Calu3 (cell line): ENCODE data around the gene DAB2. TPM values are rescaled to one million over a fixed set of nuclear protein-coding genes. Genes with fewer than 3 reads are reported as not detected.

ENCODE experiments used
- BruUV-seq: library from RNA; stranded (reverse); fragments of 400-500 nt; replicated peaks from 2 replicates; lab custom pipeline; 2021; lab: Mats Ljungman, UMichigan
- CTCF ChIA-PET: fragments of 300-600 bp; sonication (Branson Sonifier 250); formaldehyde crosslinking; loops from one replicate; lab custom pipeline; 2022; ENCODE audit warnings: antibody characterized with exemption; lab: Charles Lee
- DNase-seq: peaks from one replicate; pipeline ENCODE4 v3.0.0; 2022
- H3K27ac Mint-ChIP-seq: one replicate; pipeline ENCODE4 v1.8.0; 2022; ENCODE audit warnings: mixed read lengths; ENCODE audit not compliant: unreplicated experiment
- H3K27me3 Mint-ChIP-seq: one replicate; pipeline ENCODE4 v1.8.0; 2022; ENCODE audit warnings: mixed read lengths; ENCODE audit not compliant: unreplicated experiment
- H3K36me3 Mint-ChIP-seq: one replicate; pipeline ENCODE4 v1.8.0; 2022; ENCODE audit warnings: mild to moderate bottlenecking, moderate library complexity, mixed read lengths; ENCODE audit not compliant: insufficient read depth, unreplicated experiment
- H3K4me1 Mint-ChIP-seq: one replicate; pipeline ENCODE4 v1.8.0; 2022; ENCODE audit warnings: mild to moderate bottlenecking, low read depth, mixed read lengths; ENCODE audit not compliant: unreplicated experiment
- H3K4me3 Mint-ChIP-seq: one replicate; pipeline ENCODE4 v1.8.0; 2022; ENCODE audit warnings: mild to moderate bottlenecking, low read depth, moderate library complexity, mixed read lengths; ENCODE audit not compliant: unreplicated experiment
- H3K9me3 Mint-ChIP-seq: one replicate; pipeline ENCODE4 v1.8.0; 2022; ENCODE audit warnings: low read depth, mixed read lengths; ENCODE audit not compliant: unreplicated experiment
- intact Hi-C: fragments of 100-400 bp; cut with micrococcal nuclease; formaldehyde crosslinking; loops from one replicate; pipeline ENCODE4 v1.10.0; 2022; ENCODE audit not compliant: unreplicated experiment
- total RNA-seq: library from RNA; stranded (reverse); gene quantifications from 2 replicates; pipeline ENCODE4 v1.2.3, GENCODE V29; 2022
- TF ChIP-seq, protein P1 (sequence below): fragments of 200-600 bp; IDR thresholded peaks from one replicate; pipeline ENCODE4 v1.8.0; 2022; ENCODE audit warnings: antibody characterized with exemption; ENCODE audit not compliant: unreplicated experiment

The DAB2 gene
- total RNA-seq, 1 experiment from 2014 or later: 12.4 TPM

GRCh38 chr5:39417979-39418378 lies 6.8 kb downstream of the DAB2 start:
- Mint-ChIP-seq H3K4me3 (no peak overlapping the region), H3K27me3 (no peaks in the 10 kb centered on the region), H3K27ac (no peak overlapping the region), H3K9me3 (no peaks in the 10 kb centered on the region), H3K36me3 (no peaks in the 10 kb centered on the region), H3K4me1 (peaks cover 21% of the 10 kb centered on the region)
- no TSS peak for BruUV-seq
- CTCF ChIA-PET: no interaction called here
- no peak for DNase-seq
- TF ChIP-seq, protein P1, sequence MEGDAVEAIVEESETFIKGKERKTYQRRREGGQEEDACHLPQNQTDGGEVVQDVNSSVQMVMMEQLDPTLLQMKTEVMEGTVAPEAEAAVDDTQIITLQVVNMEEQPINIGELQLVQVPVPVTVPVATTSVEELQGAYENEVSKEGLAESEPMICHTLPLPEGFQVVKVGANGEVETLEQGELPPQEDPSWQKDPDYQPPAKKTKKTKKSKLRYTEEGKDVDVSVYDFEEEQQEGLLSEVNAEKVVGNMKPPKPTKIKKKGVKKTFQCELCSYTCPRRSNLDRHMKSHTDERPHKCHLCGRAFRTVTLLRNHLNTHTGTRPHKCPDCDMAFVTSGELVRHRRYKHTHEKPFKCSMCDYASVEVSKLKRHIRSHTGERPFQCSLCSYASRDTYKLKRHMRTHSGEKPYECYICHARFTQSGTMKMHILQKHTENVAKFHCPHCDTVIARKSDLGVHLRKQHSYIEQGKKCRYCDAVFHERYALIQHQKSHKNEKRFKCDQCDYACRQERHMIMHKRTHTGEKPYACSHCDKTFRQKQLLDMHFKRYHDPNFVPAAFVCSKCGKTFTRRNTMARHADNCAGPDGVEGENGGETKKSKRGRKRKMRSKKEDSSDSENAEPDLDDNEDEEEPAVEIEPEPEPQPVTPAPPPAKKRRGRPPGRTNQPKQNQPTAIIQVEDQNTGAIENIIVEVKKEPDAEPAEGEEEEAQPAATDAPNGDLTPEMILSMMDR: no peak
- intact Hi-C loops: no loop called here

DNA sequence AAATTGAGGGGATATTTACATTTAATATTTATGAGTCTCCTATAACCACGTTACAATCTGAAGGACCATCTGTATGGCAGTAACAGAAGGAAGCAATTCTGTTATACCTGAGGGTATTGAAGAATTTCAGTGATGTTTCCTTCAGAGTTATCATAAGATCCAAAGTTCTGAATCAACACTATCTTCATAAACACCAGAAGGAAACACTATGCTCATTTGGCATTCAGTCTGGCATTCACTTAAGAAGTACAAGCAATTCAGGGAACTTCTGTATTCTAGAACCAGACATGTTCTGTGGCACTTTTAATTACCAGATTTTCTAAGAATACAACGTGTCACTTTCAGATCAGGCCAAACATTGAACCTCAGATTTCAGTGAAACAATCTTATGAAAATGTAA lies 9.6 kb downstream of the DAB2 start:
- no peaks in the 10 kb centered on the region for H3K9me3 Mint-ChIP-seq
- no peak overlapping the region for H3K27ac Mint-ChIP-seq
- no peak overlapping the region for H3K4me3 Mint-ChIP-seq
- TF ChIP-seq, protein P1: no peak
- H3K4me1 Mint-ChIP-seq: peaks cover 25% of the 10 kb centered on the region
- no peak for DNase-seq
- CTCF ChIA-PET: no interaction called here
- H3K36me3 Mint-ChIP-seq: no peaks in the 10 kb centered on the region
- no TSS peak for BruUV-seq
- H3K27me3 Mint-ChIP-seq: no peaks in the 10 kb centered on the region
- intact Hi-C loops: no loop called here

GRCh38 chr5:39414426-39414825 lies 10.4 kb downstream of the DAB2 start:
- CTCF ChIA-PET: no interaction called here
- Mint-ChIP-seq H3K9me3 (no peaks in the 10 kb centered on the region), H3K4me3 (no peak overlapping the region), H3K4me1 (peaks cover 25% of the 10 kb centered on the region), H3K27ac (no peak overlapping the region), H3K36me3 (no peaks in the 10 kb centered on the region), H3K27me3 (no peaks in the 10 kb centered on the region)
- intact Hi-C loops: no loop called here
- BruUV-seq: no TSS peak
- DNase-seq: no peak
- TF ChIP-seq, protein P1: no peak

DNA sequence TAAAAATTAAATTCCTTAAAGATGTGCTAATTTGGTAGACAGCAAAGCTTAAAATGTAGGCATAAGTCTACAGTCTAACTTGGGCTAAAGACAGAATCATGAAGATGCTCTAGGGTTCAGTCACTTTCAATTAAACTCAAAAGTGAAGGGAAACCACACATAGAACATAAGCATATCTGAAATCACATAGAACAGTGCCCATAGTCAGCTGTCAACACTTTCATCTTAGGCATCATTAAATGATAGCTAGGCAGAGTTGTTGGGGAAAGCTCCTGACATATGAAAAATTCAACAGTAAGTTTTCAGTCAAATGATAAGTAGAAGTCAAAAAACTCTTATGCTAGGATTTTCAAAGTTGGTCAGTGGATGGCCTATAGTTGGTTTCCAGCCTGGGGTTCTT lies 11.0 kb downstream of the DAB2 start:
- H3K27me3 Mint-ChIP-seq: no peaks in the 10 kb centered on the region
- H3K36me3 Mint-ChIP-seq: no peaks in the 10 kb centered on the region
- H3K27ac Mint-ChIP-seq: no peak overlapping the region
- no TSS peak for BruUV-seq
- H3K9me3 Mint-ChIP-seq: no peaks in the 10 kb centered on the region
- peaks cover 25% of the 10 kb centered on the region for H3K4me1 Mint-ChIP-seq
- TF ChIP-seq, protein P1: no peak
- no peak overlapping the region for H3K4me3 Mint-ChIP-seq
- intact Hi-C loops: no loop called here
- CTCF ChIA-PET: no interaction called here
- no peak for DNase-seq
